H9 (cell line): ENCODE results near the gene OOSP3. TPM values are rescaled to one million over a fixed set of nuclear protein-coding genes. Genes with fewer than 3 reads are reported as not detected.

ENCODE experiments used
- DNase-seq: peaks from one replicate; pipeline ENCODE4 v3.0.0-alpha.2; 2017
- H2AFZ ChIP-seq: one replicate; pipeline ENCODE4 v1.6.1; 2013; ENCODE audit warnings: mild to moderate bottlenecking, low read length, control low read depth, moderate library complexity
- H2AK5ac ChIP-seq: 2 replicates; pipeline ENCODE4 v1.6.1; 2013; ENCODE audit warnings: low read length, control low read depth, mixed read lengths; ENCODE audit not compliant: insufficient read length
- H2BK120ac ChIP-seq: one replicate; pipeline ENCODE4 v1.6.1; 2013; ENCODE audit warnings: low read depth, mild to moderate bottlenecking, low read length, control low read depth, inconsistent platforms; ENCODE audit not compliant: poor library complexity, severe bottlenecking
- H2BK12ac ChIP-seq: 2 replicates; pipeline ENCODE4 v1.6.1; 2013; ENCODE audit warnings: low read length, control low read depth, mixed read lengths, low read depth; ENCODE audit not compliant: insufficient read length
- H2BK15ac ChIP-seq: 2 replicates; pipeline ENCODE4 v1.6.1; 2013; ENCODE audit warnings: low read depth, low read length, control low read depth
- H2BK20ac ChIP-seq: one replicate; pipeline ENCODE4 v1.6.1; 2013; ENCODE audit warnings: low read depth, mild to moderate bottlenecking, low read length, control low read depth, inconsistent platforms; ENCODE audit not compliant: poor library complexity, severe bottlenecking
- H2BK5ac ChIP-seq: 2 replicates; pipeline ENCODE4 v1.6.1; 2013; ENCODE audit warnings: low read length, control low read depth, mixed read lengths; ENCODE audit not compliant: insufficient read length
- H3K14ac ChIP-seq: 2 replicates; pipeline ENCODE4 v1.6.1; 2013; ENCODE audit warnings: low read length, control low read depth; ENCODE audit not compliant: insufficient read depth
- H3K18ac ChIP-seq: 2 replicates; pipeline ENCODE4 v1.6.1; 2013; ENCODE audit warnings: low read depth, mild to moderate bottlenecking, mixed read lengths, low read length, control low read depth; ENCODE audit not compliant: insufficient read length
- H3K23ac ChIP-seq: 2 replicates; pipeline ENCODE4 v1.6.1; 2013; ENCODE audit warnings: low read length, control low read depth, mixed read lengths, low read depth; ENCODE audit not compliant: insufficient read length
- H3K23me2 ChIP-seq: 2 replicates; pipeline ENCODE4 v1.6.1; 2013; ENCODE audit warnings: low read depth, mild to moderate bottlenecking, mixed read lengths, low read length, control low read depth; ENCODE audit not compliant: insufficient read length, poor library complexity, severe bottlenecking
- H3K27ac ChIP-seq: 2 replicates; pipeline ENCODE4 v1.5.1; 2013; ENCODE audit warnings: low read length, control low read depth, mixed read lengths, low read depth; ENCODE audit not compliant: insufficient read length
- H3K27me3 ChIP-seq: 2 replicates; pipeline ENCODE4 v1.6.1; 2013; ENCODE audit warnings: low read length, control low read depth, inconsistent platforms; ENCODE audit not compliant: insufficient read depth
- H3K4ac ChIP-seq: 2 replicates; pipeline ENCODE4 v1.6.1; 2013; ENCODE audit warnings: low read depth, mild to moderate bottlenecking, control low read depth, inconsistent platforms, low read length, moderate library complexity
- H3K4me1 ChIP-seq: 2 replicates; pipeline ENCODE4 v1.6.1; 2013; ENCODE audit warnings: low read length, control low read depth, inconsistent platforms; ENCODE audit not compliant: insufficient read depth
- H3K4me2 ChIP-seq: 2 replicates; pipeline ENCODE4 v1.6.1; 2013; ENCODE audit warnings: low read length, control low read depth, mixed read lengths; ENCODE audit not compliant: insufficient read length, insufficient read depth
- H3K56ac ChIP-seq: 2 replicates; pipeline ENCODE4 v1.6.1; 2013; ENCODE audit warnings: low read depth, mild to moderate bottlenecking, mixed read lengths, low read length, control low read depth; ENCODE audit not compliant: insufficient read length
- H3K79me1 ChIP-seq: 2 replicates; pipeline ENCODE4 v1.6.1; 2013; ENCODE audit warnings: low read depth, mild to moderate bottlenecking, moderate library complexity, low read length, control low read depth, inconsistent platforms; ENCODE audit not compliant: insufficient read depth, poor library complexity, severe bottlenecking
- H3K79me2 ChIP-seq: 2 replicates; pipeline ENCODE4 v1.6.1; 2013; ENCODE audit warnings: low read length, control low read depth, inconsistent platforms; ENCODE audit not compliant: insufficient read depth
- H3K9ac ChIP-seq: 2 replicates; pipeline ENCODE4 v1.6.1; 2013; ENCODE audit warnings: low read length, control low read depth, mixed read lengths; ENCODE audit not compliant: insufficient read length; ENCODE audit errors: extremely low read depth
- H3K9me3 ChIP-seq: one replicate; pipeline ENCODE4 v1.6.1; 2013; ENCODE audit warnings: low read depth, low read length, inconsistent platforms; ENCODE audit not compliant: control insufficient read depth
- H3T11ph ChIP-seq: one replicate; pipeline ENCODE4 v1.6.1; 2013; ENCODE audit warnings: mild to moderate bottlenecking, low read length, control low read depth, inconsistent platforms
- H4K20me1 ChIP-seq: one replicate; pipeline ENCODE4 v1.6.1; 2013; ENCODE audit not compliant: control insufficient read depth, insufficient read length, insufficient read depth
- H4K5ac ChIP-seq: 2 replicates; pipeline ENCODE4 v1.6.1; 2013; ENCODE audit warnings: low read depth, mild to moderate bottlenecking, mixed read lengths, low read length, control low read depth; ENCODE audit not compliant: insufficient read length
- H4K8ac ChIP-seq: replicated peaks from 2 replicates; pipeline ENCODE4 v1.6.1; 2013; ENCODE audit warnings: low read length, control low read depth, mixed read lengths, low read depth; ENCODE audit not compliant: insufficient read length
- H4K91ac ChIP-seq: 2 replicates; pipeline ENCODE4 v1.6.1; 2013; ENCODE audit warnings: low read depth, mild to moderate bottlenecking, moderate library complexity, mixed read lengths, low read length, control low read depth; ENCODE audit not compliant: insufficient read length
- H3K27ac Mint-ChIP-seq, 3 experiments: 2 replicates in 2 of 3; 3 replicates in 1 of 3; pipeline ENCODE4 v1.8.0; 2020 to 2021; ENCODE audit warnings: mixed read lengths in 3 of 3, mild to moderate bottlenecking in 1 of 3, moderate library complexity in 1 of 3
- H3K27me3 Mint-ChIP-seq: 2 replicates; pipeline ENCODE4 v1.8.0; 2021; ENCODE audit warnings: low read depth, mild to moderate bottlenecking, moderate library complexity, mixed read lengths
- H3K36me3 Mint-ChIP-seq, 3 experiments: 2 replicates in 2 of 3; 3 replicates in 1 of 3; pipeline ENCODE4 v1.8.0; 2020 to 2021; ENCODE audit warnings: low read depth in 3 of 3, mixed read lengths in 3 of 3; ENCODE audit not compliant: insufficient read depth in 1 of 3
- H3K4me1 Mint-ChIP-seq, 2 experiments: 2 replicates each; pipeline ENCODE4 v1.8.0; 2020; ENCODE audit warnings: mixed read lengths in 2 of 2
- H3K4me3 Mint-ChIP-seq, 2 experiments: 2 replicates in 1 of 2; 3 replicates in 1 of 2; pipeline ENCODE4 v1.8.0; 2020 to 2021; ENCODE audit warnings: mild to moderate bottlenecking in 2 of 2, mixed read lengths in 2 of 2, moderate library complexity in 1 of 2
- H3K9me3 Mint-ChIP-seq, 2 experiments: 2 replicates in 1 of 2; 3 replicates in 1 of 2; pipeline ENCODE4 v1.8.0; 2020; ENCODE audit warnings: mild to moderate bottlenecking in 2 of 2, mixed read lengths in 2 of 2, moderate library complexity in 1 of 2
- WGBS: extraction: QIAGEN DNeasy Blood & Tissue Kit; methylation state at CpG from one replicate; pipeline ENCODE4 v1.1.7; 2013; ENCODE audit warnings: missing lambda C conversion rate, low lambda C conversion rate, mixed read lengths; ENCODE audit not compliant: insufficient read length; ENCODE audit errors: extremely low coverage; 5-methylcytosine and 5-hydroxymethylcytosine counted together
- total RNA-seq: library from RNA; stranded (reverse); gene quantifications from 2 replicates; pipeline ENCODE4 v1.2.1, GENCODE V29; 2021
- TF ChIP-seq, protein P1 (sequence below): fragments of 200-600 bp; sonication (generic); conservative IDR thresholded peaks from 3 replicates; pipeline ENCODE4 v1.8.0; 2021; ENCODE audit warnings: antibody characterized with exemption, mild to moderate bottlenecking

Gene OOSP3
- total RNA-seq, 1 experiment from 2014 or later, result not detected

DNA sequence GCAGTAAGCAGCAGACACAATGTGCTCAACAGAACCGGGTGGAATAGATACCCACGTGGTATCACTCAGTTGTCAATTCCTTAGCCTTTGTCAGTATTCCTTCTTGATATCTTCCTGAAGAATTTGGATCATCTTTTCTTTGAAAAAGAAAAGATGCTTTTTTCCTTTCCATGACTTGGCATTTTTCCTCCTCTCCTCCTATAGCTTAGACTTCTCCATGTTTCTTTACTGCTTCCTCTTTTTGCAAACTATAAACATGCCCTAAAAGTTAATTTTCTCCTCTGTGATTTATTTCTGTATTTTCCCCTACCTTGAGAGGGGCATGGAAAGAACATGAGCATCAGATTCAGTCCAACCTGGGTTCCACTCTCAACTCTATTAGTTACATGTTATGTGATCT lies 45.0 kb upstream of the OOSP3 start:
- H3K36me3 Mint-ChIP-seq, result no peaks in the 10 kb centered on the region; a peak in 1 of 7 replicates
- no peak overlapping the region for H3K23ac ChIP-seq
- H3K18ac ChIP-seq, result no peak overlapping the region
- TF ChIP-seq, protein P1, sequence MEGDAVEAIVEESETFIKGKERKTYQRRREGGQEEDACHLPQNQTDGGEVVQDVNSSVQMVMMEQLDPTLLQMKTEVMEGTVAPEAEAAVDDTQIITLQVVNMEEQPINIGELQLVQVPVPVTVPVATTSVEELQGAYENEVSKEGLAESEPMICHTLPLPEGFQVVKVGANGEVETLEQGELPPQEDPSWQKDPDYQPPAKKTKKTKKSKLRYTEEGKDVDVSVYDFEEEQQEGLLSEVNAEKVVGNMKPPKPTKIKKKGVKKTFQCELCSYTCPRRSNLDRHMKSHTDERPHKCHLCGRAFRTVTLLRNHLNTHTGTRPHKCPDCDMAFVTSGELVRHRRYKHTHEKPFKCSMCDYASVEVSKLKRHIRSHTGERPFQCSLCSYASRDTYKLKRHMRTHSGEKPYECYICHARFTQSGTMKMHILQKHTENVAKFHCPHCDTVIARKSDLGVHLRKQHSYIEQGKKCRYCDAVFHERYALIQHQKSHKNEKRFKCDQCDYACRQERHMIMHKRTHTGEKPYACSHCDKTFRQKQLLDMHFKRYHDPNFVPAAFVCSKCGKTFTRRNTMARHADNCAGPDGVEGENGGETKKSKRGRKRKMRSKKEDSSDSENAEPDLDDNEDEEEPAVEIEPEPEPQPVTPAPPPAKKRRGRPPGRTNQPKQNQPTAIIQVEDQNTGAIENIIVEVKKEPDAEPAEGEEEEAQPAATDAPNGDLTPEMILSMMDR, result no peak
- no peak overlapping the region for H3K4me2 ChIP-seq
- no peaks in the 10 kb centered on the region for H3K27me3 ChIP-seq
- H3K56ac ChIP-seq, result no peak overlapping the region
- H2BK120ac ChIP-seq, result no peak overlapping the region
- no peak overlapping the region for H2AK5ac ChIP-seq
- no peak for DNase-seq
- H2BK20ac ChIP-seq, result no peak overlapping the region
- no peak overlapping the region for H3K14ac ChIP-seq
- H3K23me2 ChIP-seq, result no peaks in the 10 kb centered on the region
- no peak overlapping the region for H2BK12ac ChIP-seq
- no peak overlapping the region for H3T11ph ChIP-seq
- H2BK5ac ChIP-seq, result no peak overlapping the region
- no peak overlapping the region for H4K91ac ChIP-seq
- no peaks in the 10 kb centered on the region for H3K4me1 ChIP-seq
- H4K8ac ChIP-seq, result no peak overlapping the region
- H3K79me2 ChIP-seq, result no peaks in the 10 kb centered on the region
- H4K20me1 ChIP-seq, result no peaks in the 10 kb centered on the region
- no CpG with 5 or more reads among the region's 2 CpGs for WGBS
- no peak overlapping the region for H2BK15ac ChIP-seq
- no peak overlapping the region for H4K5ac ChIP-seq
- H3K4me3 Mint-ChIP-seq, result no peak overlapping the region
- no peak overlapping the region for H3K9ac ChIP-seq
- no peaks in the 10 kb centered on the region for H3K4me1 Mint-ChIP-seq
- H2AFZ ChIP-seq, result no peak overlapping the region
- H3K4ac ChIP-seq, result no peak overlapping the region
- H3K27ac ChIP-seq, result no peak overlapping the region
- H3K79me1 ChIP-seq, result no peaks in the 10 kb centered on the region
- no peaks in the 10 kb centered on the region for H3K9me3 ChIP-seq
- H3K9me3 Mint-ChIP-seq, result no peaks in the 10 kb centered on the region
- no peaks in the 10 kb centered on the region for H3K27me3 Mint-ChIP-seq
- H3K27ac Mint-ChIP-seq, result no peak overlapping the region
